GM10266 (cell line): ENCODE results near the gene DMBX1.

ENCODE experiments used
- DNase-seq: peaks from one replicate; pipeline ENCODE4 v3.0.0; 2012; ENCODE audit errors: extremely low spot score
- CTCF ChIP-seq: IDR thresholded peaks from 2 replicates; pipeline ENCODE4 v1.5.1; 2012; ENCODE audit warnings: mild to moderate bottlenecking, low read depth; ENCODE audit not compliant: control insufficient read depth, insufficient read depth; ENCODE audit errors: missing control alignments

Gene DMBX1

GRCh38 chr1:46490656-46491442, 1.2 kb downstream of the DMBX1 start:
- no peak for DNase-seq
- TF ChIP-seq CTCF, result no peak

GRCh38 chr1:46491443-46492268, 2.0 kb downstream of the DMBX1 start:
- TF ChIP-seq CTCF, result no peak
- DNase-seq, result no peak

- DNase-seq, result no peak
These were observed 2.7 kb downstream of the DMBX1 start for GRCh38 chr1:46492269-46492853.

GRCh38 chr1:46492871-46493270, 3.2 kb downstream of the DMBX1 start:
- no peak for TF ChIP-seq CTCF
- DNase-seq, result no peak

More at GRCh38 chr1:46492269-46492853, 2.7 kb downstream of the DMBX1 start:
- TF ChIP-seq CTCF, result no peak

GRCh38 chr1:46493316-46494032, 3.8 kb downstream of the DMBX1 start:
- no peak for TF ChIP-seq CTCF

GRCh38 chr1:46494910-46495309, 5.3 kb downstream of the DMBX1 start:
- no peak for DNase-seq
- TF ChIP-seq CTCF, result no peak

More at GRCh38 chr1:46493316-46494032, 3.8 kb downstream of the DMBX1 start:
- no peak for DNase-seq
